Caco-2 (cell line): Measurements from ENCODE around the gene COL20A1. TPM values are rescaled to one million over a fixed set of nuclear protein-coding genes. Genes with fewer than 3 reads are reported as not detected.

ENCODE experiments used
- BruUV-seq: library from RNA; stranded (reverse); fragments of 400-500 nt; replicated peaks from 2 replicates; lab custom pipeline; 2021; lab: Mats Ljungman, UMichigan
- CTCF ChIA-PET: fragments of 300-600 bp; sonication (Branson Sonifier 250); formaldehyde crosslinking; loops from one replicate; lab custom pipeline; 2022; ENCODE audit warnings: antibody characterized with exemption; lab: Charles Lee
- POLR2A ChIA-PET: fragments of 300-600 bp; sonication (Branson Sonifier 250); formaldehyde crosslinking; loops from one replicate; lab custom pipeline; 2022; ENCODE audit warnings: antibody characterized with exemption; lab: Charles Lee
- DNase-seq, 2 experiments: peaks; one replicate each; pipeline versions ENCODE4 v3.0.0 to v3.0.0-alpha.2; 2020 to 2022
- H3K27me3 ChIP-seq: replicated peaks from 2 replicates; pipeline ENCODE4 v1.6.0; 2011; ENCODE audit warnings: low read length; ENCODE audit not compliant: control insufficient read depth, insufficient read depth
- H3K36me3 ChIP-seq: 2 replicates; pipeline ENCODE4 v1.5.1; 2011; ENCODE audit warnings: low read length; ENCODE audit not compliant: control insufficient read depth, insufficient read depth
- H3K4me1 ChIP-seq: fragments of 250-450 bp; sonication (Bioruptor Pico); 2 replicates; pipeline ENCODE4 v1.5.1; 2020; ENCODE audit warnings: mild to moderate bottlenecking
- H3K4me3 ChIP-seq: 2 replicates; pipeline ENCODE4 v1.5.1; 2011; ENCODE audit warnings: low read depth, mild to moderate bottlenecking, control low read depth, low read length
- H3K9me3 ChIP-seq: fragments of 250-450 bp; sonication (Bioruptor Pico); 2 replicates; pipeline ENCODE4 v1.5.1; 2020; ENCODE audit warnings: mild to moderate bottlenecking, moderate library complexity
- H3K27ac Mint-ChIP-seq: one replicate; pipeline ENCODE4 v1.8.0; 2022; ENCODE audit warnings: mixed read lengths; ENCODE audit not compliant: unreplicated experiment
- H3K27me3 Mint-ChIP-seq: one replicate; pipeline ENCODE4 v1.8.0; 2022; ENCODE audit warnings: mixed read lengths; ENCODE audit not compliant: insufficient read depth, unreplicated experiment
- H3K36me3 Mint-ChIP-seq: one replicate; pipeline ENCODE4 v1.8.0; 2022; ENCODE audit warnings: mild to moderate bottlenecking, mixed read lengths; ENCODE audit not compliant: insufficient read depth, unreplicated experiment
- H3K4me1 Mint-ChIP-seq: one replicate; pipeline ENCODE4 v1.8.0; 2022; ENCODE audit warnings: low read depth, mixed read lengths; ENCODE audit not compliant: unreplicated experiment
- H3K4me3 Mint-ChIP-seq: one replicate; pipeline ENCODE4 v1.8.0; 2022; ENCODE audit warnings: mild to moderate bottlenecking, moderate library complexity, mixed read lengths; ENCODE audit not compliant: unreplicated experiment
- H3K9me3 Mint-ChIP-seq: one replicate; pipeline ENCODE4 v1.8.0; 2022; ENCODE audit warnings: mixed read lengths; ENCODE audit not compliant: unreplicated experiment
- intact Hi-C: fragments of 100-400 bp; cut with micrococcal nuclease; formaldehyde crosslinking; loops from one replicate; pipeline ENCODE4 v1.10.0; 2022; ENCODE audit not compliant: unreplicated experiment
- total RNA-seq: library from RNA; stranded (reverse); gene quantifications from 2 replicates; pipeline ENCODE4 v1.2.3, GENCODE V29; 2022
- TF ChIP-seq, protein P1 (sequence below), 2 experiments: fragments of 200-600 bp in 1 of 2; IDR thresholded peaks; 1 replicate in 1 of 2; 2 replicates in 1 of 2; pipeline versions ENCODE4 v1.5.1 to v1.8.0; 2011 to 2022; ENCODE audit warnings: antibody characterized with exemption in 1 of 2, control low read depth in 1 of 2, inconsistent platforms in 1 of 2, low read depth in 1 of 2, low read length in 1 of 2, mild to moderate bottlenecking in 1 of 2, moderate library complexity in 1 of 2; ENCODE audit not compliant: insufficient read depth in 1 of 2, severe bottlenecking in 1 of 2, unreplicated experiment in 1 of 2

COL20A1 gene
- total RNA-seq, 1 experiment from 2014 or later = 0.27 TPM

DNA sequence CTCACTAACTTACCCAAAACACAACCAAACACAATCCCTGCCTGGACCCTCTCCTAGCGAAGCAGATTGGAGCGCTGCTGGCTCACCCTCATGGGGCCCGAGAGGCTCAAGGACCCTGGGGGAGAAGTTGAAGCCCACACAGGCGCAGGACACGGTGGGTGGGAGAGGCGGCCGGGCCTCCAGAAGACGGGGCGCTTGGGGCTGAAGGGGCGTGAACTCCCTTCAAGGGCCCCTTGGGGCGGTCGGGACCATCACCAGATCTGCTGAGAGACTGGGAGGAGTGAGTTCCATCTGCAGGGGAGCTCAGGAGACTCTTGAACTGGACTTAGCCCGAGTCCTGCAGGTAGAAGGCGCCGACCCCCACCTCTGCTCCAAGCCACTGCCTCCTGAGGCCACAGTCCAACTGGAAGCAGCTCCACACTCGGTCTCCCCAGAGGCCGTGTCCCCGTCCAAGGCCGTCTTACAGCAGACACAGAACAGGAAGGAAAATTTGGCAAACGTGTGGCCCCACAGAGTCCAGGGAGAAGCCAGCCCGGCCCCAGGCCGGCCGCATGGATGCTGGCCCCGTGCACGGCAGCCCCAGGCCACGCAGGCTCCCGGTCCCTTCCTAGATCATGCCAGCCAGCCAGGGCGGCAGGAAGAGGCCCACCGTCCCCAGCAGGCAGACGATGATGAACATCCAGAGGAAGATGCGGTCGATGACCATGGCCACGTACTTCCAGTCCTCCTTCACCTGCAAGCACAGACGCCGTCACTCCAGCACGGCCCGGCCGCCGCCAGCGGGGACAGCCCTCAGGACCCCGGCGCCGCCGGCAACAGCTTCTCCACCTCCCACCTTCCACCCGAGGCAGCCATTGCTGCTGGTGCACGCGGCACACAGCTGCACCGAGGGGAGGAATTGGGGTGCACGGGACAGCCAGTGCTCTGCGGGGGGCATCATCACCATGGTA is 53.4 kb downstream of the COL20A1 start:
- intact Hi-C loops = no loop called here
- Histone ChIP-seq H3K4me1 (peaks cover 10% of the 10 kb centered on the region; the same call in 1 of the 2 replicates), H3K36me3 (no peaks in the 10 kb centered on the region), H3K27me3 (0 out of 2 replicates have a peak, but pooled peaks cover 2% of the 10 kb centered on the region), H3K9me3 (peaks cover 6% of the 10 kb centered on the region), H3K4me3 (no peak overlapping the region)
- H3K27me3 Mint-ChIP-seq = peaks cover 17% of the 10 kb centered on the region
- CTCF ChIA-PET = interaction anchor here (0.6 to 0.9 kb wide), 2 partner anchors 35 to 489 kb away, joined by 3 to 7 read pairs; no protein-coding TSS in a partner anchor
- H3K27ac Mint-ChIP-seq = no peak overlapping the region
- H3K36me3 Mint-ChIP-seq = no peaks in the 10 kb centered on the region
- peaks cover 14% of the 10 kb centered on the region for H3K9me3 Mint-ChIP-seq
- no peaks in the 10 kb centered on the region for H3K4me1 Mint-ChIP-seq
- no TSS peak for BruUV-seq
- H3K4me3 Mint-ChIP-seq = no peak overlapping the region
- TF ChIP-seq, protein P1, sequence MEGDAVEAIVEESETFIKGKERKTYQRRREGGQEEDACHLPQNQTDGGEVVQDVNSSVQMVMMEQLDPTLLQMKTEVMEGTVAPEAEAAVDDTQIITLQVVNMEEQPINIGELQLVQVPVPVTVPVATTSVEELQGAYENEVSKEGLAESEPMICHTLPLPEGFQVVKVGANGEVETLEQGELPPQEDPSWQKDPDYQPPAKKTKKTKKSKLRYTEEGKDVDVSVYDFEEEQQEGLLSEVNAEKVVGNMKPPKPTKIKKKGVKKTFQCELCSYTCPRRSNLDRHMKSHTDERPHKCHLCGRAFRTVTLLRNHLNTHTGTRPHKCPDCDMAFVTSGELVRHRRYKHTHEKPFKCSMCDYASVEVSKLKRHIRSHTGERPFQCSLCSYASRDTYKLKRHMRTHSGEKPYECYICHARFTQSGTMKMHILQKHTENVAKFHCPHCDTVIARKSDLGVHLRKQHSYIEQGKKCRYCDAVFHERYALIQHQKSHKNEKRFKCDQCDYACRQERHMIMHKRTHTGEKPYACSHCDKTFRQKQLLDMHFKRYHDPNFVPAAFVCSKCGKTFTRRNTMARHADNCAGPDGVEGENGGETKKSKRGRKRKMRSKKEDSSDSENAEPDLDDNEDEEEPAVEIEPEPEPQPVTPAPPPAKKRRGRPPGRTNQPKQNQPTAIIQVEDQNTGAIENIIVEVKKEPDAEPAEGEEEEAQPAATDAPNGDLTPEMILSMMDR (IDR thresholded peaks at IDR 0.05; ENCODE audit: insufficient read depth in 1 of 2, low read depth in 1 of 2, low read length in 1 of 2, severe bottlenecking in 1 of 2, unreplicated experiment in 1 of 2) = no peak
- no peak for DNase-seq
- POLR2A ChIA-PET = no interaction called here

DNA sequence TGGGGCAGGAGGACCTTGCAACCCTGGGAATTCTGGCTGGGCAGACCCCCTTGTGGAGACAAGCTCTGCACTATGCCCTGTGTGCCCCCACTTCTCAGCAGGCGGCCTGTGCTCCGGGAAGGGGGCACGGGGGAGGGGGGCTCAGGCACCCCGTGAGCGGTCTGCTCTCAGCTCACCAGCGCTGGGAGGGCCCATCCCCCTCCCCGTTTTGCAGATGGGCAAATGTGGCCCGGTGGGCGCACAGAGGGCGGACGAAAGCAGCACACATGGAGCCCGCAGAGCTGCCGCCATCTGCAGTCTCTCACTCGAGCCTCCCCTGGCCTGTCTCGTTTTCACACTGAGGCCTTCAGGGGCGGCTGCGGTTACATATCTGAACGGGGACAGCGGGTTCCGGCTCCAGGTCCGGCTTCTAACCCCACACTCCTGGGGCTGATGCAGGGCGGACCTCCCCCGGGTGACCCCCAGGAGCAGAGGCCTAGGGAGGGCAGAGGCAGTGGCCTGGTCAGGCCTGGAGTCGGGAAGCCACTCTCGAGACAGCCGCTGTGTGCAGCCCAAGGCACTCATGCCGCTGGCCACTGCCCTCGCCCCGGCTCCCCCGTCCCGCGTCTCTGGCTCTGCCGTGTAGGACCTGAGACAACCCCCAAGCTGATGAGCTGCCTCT is 54.2 kb downstream of the COL20A1 start:
- peaks cover 10% of the 10 kb centered on the region; the same call in 1 of the 2 replicates for H3K4me1 ChIP-seq
- 0 out of 2 replicates have a peak, but pooled peaks cover 2% of the 10 kb centered on the region for H3K27me3 ChIP-seq
- Mint-ChIP-seq H3K27me3 (peaks cover 10% of the 10 kb centered on the region), H3K9me3 (peaks cover 14% of the 10 kb centered on the region), H3K36me3 (no peaks in the 10 kb centered on the region), H3K4me3 (no peak overlapping the region), H3K27ac (no peak overlapping the region), H3K4me1 (no peaks in the 10 kb centered on the region)
- no peak overlapping the region for H3K4me3 ChIP-seq
- TF ChIP-seq, protein P1 (IDR thresholded peaks at IDR 0.05; ENCODE audit: insufficient read depth in 1 of 2, low read depth in 1 of 2, low read length in 1 of 2, severe bottlenecking in 1 of 2, unreplicated experiment in 1 of 2) = no peak
- peaks cover 14% of the 10 kb centered on the region for H3K9me3 ChIP-seq
- BruUV-seq = no TSS peak
- intact Hi-C loops = no loop called here
- CTCF ChIA-PET = no interaction called here
- no peak for DNase-seq
- no peaks in the 10 kb centered on the region for H3K36me3 ChIP-seq
- POLR2A ChIA-PET = no interaction called here
